Adrenal gland (tissue), 12 donors: ENCODE data around the gene CCDC136. TPM values are rescaled to one million over a fixed set of nuclear protein-coding genes. Genes with fewer than 3 reads are reported as not detected.

Experiments
- DNase-seq, 7 donors: peaks; one replicate each; pipeline ENCODE4 v3.0.0-alpha.2; 2019 to 2020
- H3K27ac ChIP-seq, 5 donors: fragments of 200-600 bp; sonication (generic) in 4 of 5; 1 replicate in 3 of 5; 2 replicates in 2 of 5; pipeline versions ENCODE4 v1.5.1 to v1.8.0; 2016 to 2020; ENCODE audit warnings: mild to moderate bottlenecking in 1 of 5
- H3K27me3 ChIP-seq: fragments of 200-600 bp; 2 replicates; pipeline ENCODE4 v1.8.0; 2021
- H3K36me3 ChIP-seq, 2 donors: fragments of 200-600 bp; replicated peaks in 1 of 2; 1 replicate in 1 of 2; 2 replicates in 1 of 2; pipeline versions ENCODE4 v1.5.1 to v1.8.0; 2018 to 2022
- H3K4me1 ChIP-seq, 2 donors: fragments of 200-600 bp; replicated peaks in 1 of 2; 1 replicate in 1 of 2; 2 replicates in 1 of 2; pipeline versions ENCODE4 v1.5.1 to v1.8.0; 2018 to 2021
- H3K4me3 ChIP-seq, 4 donors: fragments of 200-600 bp; sonication (generic) in 3 of 4; one replicate each; pipeline ENCODE4 v1.5.1; 2016 to 2018
- H3K9me3 ChIP-seq, 3 donors: fragments of 200-600 bp; sonication (generic) in 1 of 3; replicated peaks in 1 of 3; 1 replicate in 2 of 3; 2 replicates in 1 of 3; pipeline versions ENCODE4 v1.5.1 to v1.8.0; 2016 to 2021
- CTCF ChIP-seq, 6 experiments: fragments of 450-650 bp in 4 of 6; fragments of 200-600 bp in 2 of 6; sonication (generic) in 1 of 6; IDR thresholded peaks; 1 replicate in 5 of 6; 2 replicates in 1 of 6; pipeline versions ENCODE4 v1.5.1 to v1.8.0; 2016 to 2021; ENCODE audit warnings: antibody characterized with exemption in 6 of 6, mild to moderate bottlenecking in 2 of 6, moderate library complexity in 1 of 6
- POLR2A ChIP-seq, 2 donors: fragments of 450-650 bp; IDR thresholded peaks; one replicate each; pipeline ENCODE4 v1.6.1; 2017; ENCODE audit warnings: antibody characterized with exemption in 2 of 2, mild to moderate bottlenecking in 2 of 2, moderate library complexity in 1 of 2
- WGBS, 4 donors: extraction: QIAGEN DNeasy Blood & Tissue Kit in 2 of 4; methylation state at CpG; one replicate each; pipeline versions ENCODE4 v1.1.5 to v1.1.7; 2013 to 2017; 5-methylcytosine and 5-hydroxymethylcytosine counted together
- intact Hi-C, 2 donors: fragments of 100-400 bp; cut with DNase I; formaldehyde crosslinking; loops; one replicate each; pipeline versions ENCODE4 v1.14.1 to v1.15.0; 2022 to 2023
- polyA plus RNA-seq, 3 donors: library from polyadenylated mRNA; stranded (reverse); fragments of 200-250 nt in 2 of 3; fragments of 350-450 nt in 1 of 3; fragmentation: Illumina TruSeq in 1 of 3; extraction: RNeasy Lipid Tissue Mini Kit (QIAGEN cat#74804) in 1 of 3; gene quantifications; one replicate each; pipeline ENCODE4 v1.2.3, GENCODE V29; 2013 to 2014
- total RNA-seq, 9 donors: library from RNA; depleted of rRNA in 4 of 9; stranded (reverse); fragments of >200 nt in 4 of 9; fragments of 120-200 nt in 1 of 9; fragmentation: NEBNext Ultra II Directional in 1 of 9; extraction: Animal tissue kit (Norgen Biotek cat#: 25700) in 1 of 9; gene quantifications; one replicate each; pipeline versions ENCODE4 v1.1.0 to v1.2.4, GENCODE V29; 2013 to 2023
- donor health status: healthy with polysubstance abuse.
- donor health status: Bipolar disorder and iron deficiency.
- donor health status: DM: yes; HTN: yes; CAD: no.
- donor health status: DM: no; HTN: no; CAD: no.
- donor health status: DM: no; HTN: no; CAD: no.
- donor health status: DM: yes; HTN: yes; CAD: no.

Gene CCDC136
- total and polyA plus RNA-seq, 12 donors = 0.35 to 10.9 (median 4.0) TPM

GRCh38 chr7:128863433-128863989 lies 71.7 kb downstream of the CCDC136 start:
- no peaks in the 10 kb centered on the region for H3K9me3 ChIP-seq
- peaks cover 0 to 13% of the 10 kb centered on the region in 2 donors for H3K36me3 ChIP-seq
- DNase-seq = peak in 6 of 7 donors; percentile 36 to 60 (median 48)
- intact Hi-C loops = no loop called here
- H3K4me3 ChIP-seq = peak overlapping the region; percentile 19 to 69 (median 60)
- H3K27me3 ChIP-seq = no peaks in the 10 kb centered on the region
- peaks cover 0 to 16% of the 10 kb centered on the region in 2 donors for H3K4me1 ChIP-seq
- peak overlapping the region in 3 of 5 donors; percentile 40 to 91 (median 74) for H3K27ac ChIP-seq
- WGBS, 4 donors = 0 to 1% (median 0%) methylated on average over 3 to 6 of the region's 6 CpGs
- TF ChIP-seq POLR2A (IDR thresholded peaks at IDR 0.05) (no peak), CTCF (IDR thresholded peaks at IDR 0.05) (peak; percentile 13 to 48 (median 44))

- peaks cover 5% of the 10 kb centered on the region for H3K27me3 ChIP-seq
Observed at GRCh38 chr7:128865303-128865702, 73.5 kb downstream of the CCDC136 start.

GRCh38 chr7:128865996-128866877 lies 74.5 kb downstream of the CCDC136 start:
- no peak overlapping the region for H3K4me3 ChIP-seq
- H3K36me3 ChIP-seq = peaks cover 0 to 13% of the 10 kb centered on the region in 2 donors
- TF ChIP-seq CTCF (IDR thresholded peaks at IDR 0.05) = no peak
- no peak for TF ChIP-seq POLR2A (IDR thresholded peaks at IDR 0.05)
- no peak overlapping the region for H3K27ac ChIP-seq
- 90 to 93% (median 93%) methylated on average over 18 to 27 of the region's 27 CpGs for WGBS, 4 donors
- no peak for DNase-seq
- H3K9me3 ChIP-seq = no peaks in the 10 kb centered on the region
- peaks cover 14 to 32% of the 10 kb centered on the region in 2 donors for H3K4me1 ChIP-seq
- H3K27me3 ChIP-seq = peaks cover 5% of the 10 kb centered on the region
- intact Hi-C loops = no loop called here

More at GRCh38 chr7:128865303-128865702, 73.5 kb downstream of the CCDC136 start:
- 93 to 96% (median 95%) methylated on average over 10 to 12 of the region's 12 CpGs for WGBS, 4 donors
- Histone ChIP-seq H3K4me3 (no peak overlapping the region), H3K9me3 (no peaks in the 10 kb centered on the region), H3K27ac (no peak overlapping the region), H3K36me3 (peaks cover 0 to 13% of the 10 kb centered on the region in 2 donors), H3K4me1 (peaks cover 14 to 32% of the 10 kb centered on the region in 2 donors)
- intact Hi-C loops = no loop called here
- TF ChIP-seq CTCF (IDR thresholded peaks at IDR 0.05) (no peak), POLR2A (IDR thresholded peaks at IDR 0.05) (no peak)
- DNase-seq = no peak

- 92 to 94% (median 94%) methylated on average over 4 of the region's 4 CpGs for WGBS, 4 donors
- H3K4me1 ChIP-seq = peaks cover 14 to 29% of the 10 kb centered on the region in 2 donors
- TF ChIP-seq POLR2A (IDR thresholded peaks at IDR 0.05) (no peak), CTCF (IDR thresholded peaks at IDR 0.05) (no peak)
Observed at GRCh38 chr7:128867241-128867640, 75.5 kb downstream of the CCDC136 start.

More at GRCh38 chr7:128867241-128867640, 75.5 kb downstream of the CCDC136 start:
- intact Hi-C loops = no loop called here
- H3K36me3 ChIP-seq = peaks cover 0 to 13% of the 10 kb centered on the region in 2 donors
- H3K9me3 ChIP-seq = no peaks in the 10 kb centered on the region
- H3K27me3 ChIP-seq = peaks cover 5% of the 10 kb centered on the region
- no peak for DNase-seq
- no peak overlapping the region for H3K27ac ChIP-seq
- no peak overlapping the region for H3K4me3 ChIP-seq
